Fibroblast of mammary gland (primary cell): ENCODE results near the gene GSTO1.

Experiments used
- DNase-seq: peaks from one replicate; pipeline ENCODE4 v3.0.0-alpha.2; 2010; ENCODE audit warnings: low read depth
- H3K4me3 ChIP-seq: 2 replicates; pipeline ENCODE4 v1.5.1; 2011; ENCODE audit warnings: low read depth, mild to moderate bottlenecking, low read length, moderate library complexity; ENCODE audit not compliant: control insufficient read depth
- CTCF ChIP-seq: conservative IDR thresholded peaks from 2 replicates; pipeline ENCODE4 v1.5.1; 2011; ENCODE audit warnings: low read depth, low read length, inconsistent platforms; ENCODE audit not compliant: control insufficient read depth, insufficient read depth

GSTO1 gene

DNA sequence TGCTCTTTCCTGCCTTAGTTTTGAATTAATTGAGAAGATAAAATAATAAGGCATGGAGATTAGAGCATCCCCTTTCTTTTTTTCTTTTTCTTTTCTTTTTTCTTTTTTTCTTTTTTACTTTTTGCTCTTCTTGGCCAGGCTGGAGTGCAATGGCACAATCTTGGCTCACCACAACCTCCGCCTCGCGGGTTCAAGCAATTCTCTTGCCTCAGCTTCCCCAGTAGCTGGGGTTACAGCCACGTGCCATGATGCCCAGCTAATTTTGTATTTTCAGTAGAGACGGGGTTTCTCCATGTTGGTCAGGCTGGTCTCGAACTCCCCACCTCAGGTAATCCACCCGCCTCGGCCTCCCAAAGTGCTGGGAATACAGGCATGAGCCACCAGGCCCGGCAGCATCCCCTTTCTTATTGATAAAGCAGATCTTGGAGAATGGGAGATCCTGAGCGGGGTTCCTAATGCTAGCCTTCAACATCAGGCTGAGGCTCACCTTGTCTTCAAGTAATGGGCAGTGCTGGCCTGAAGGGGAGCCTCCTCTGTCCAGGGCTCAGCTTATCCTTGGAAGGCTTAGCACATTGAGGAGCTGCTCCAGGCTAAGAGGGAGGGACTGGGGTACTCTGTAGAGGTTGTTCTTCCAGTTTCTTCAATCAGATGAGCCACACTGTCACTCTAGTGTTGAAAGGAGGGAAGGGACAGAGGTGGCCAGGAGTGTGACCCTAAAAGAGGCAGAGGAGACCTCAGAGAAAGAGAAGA lies 42.2 kb downstream of the GSTO1 start:
- TF ChIP-seq CTCF: no peak
- no peak overlapping the region for H3K4me3 ChIP-seq
- no peak for DNase-seq

- TF ChIP-seq CTCF: peak; percentile 56
- H3K4me3 ChIP-seq: no peak overlapping the region
- peak; percentile 77 for DNase-seq
Observed at GRCh38 chr10:104297697-104298660, 43.3 kb downstream of the GSTO1 start.

DNA sequence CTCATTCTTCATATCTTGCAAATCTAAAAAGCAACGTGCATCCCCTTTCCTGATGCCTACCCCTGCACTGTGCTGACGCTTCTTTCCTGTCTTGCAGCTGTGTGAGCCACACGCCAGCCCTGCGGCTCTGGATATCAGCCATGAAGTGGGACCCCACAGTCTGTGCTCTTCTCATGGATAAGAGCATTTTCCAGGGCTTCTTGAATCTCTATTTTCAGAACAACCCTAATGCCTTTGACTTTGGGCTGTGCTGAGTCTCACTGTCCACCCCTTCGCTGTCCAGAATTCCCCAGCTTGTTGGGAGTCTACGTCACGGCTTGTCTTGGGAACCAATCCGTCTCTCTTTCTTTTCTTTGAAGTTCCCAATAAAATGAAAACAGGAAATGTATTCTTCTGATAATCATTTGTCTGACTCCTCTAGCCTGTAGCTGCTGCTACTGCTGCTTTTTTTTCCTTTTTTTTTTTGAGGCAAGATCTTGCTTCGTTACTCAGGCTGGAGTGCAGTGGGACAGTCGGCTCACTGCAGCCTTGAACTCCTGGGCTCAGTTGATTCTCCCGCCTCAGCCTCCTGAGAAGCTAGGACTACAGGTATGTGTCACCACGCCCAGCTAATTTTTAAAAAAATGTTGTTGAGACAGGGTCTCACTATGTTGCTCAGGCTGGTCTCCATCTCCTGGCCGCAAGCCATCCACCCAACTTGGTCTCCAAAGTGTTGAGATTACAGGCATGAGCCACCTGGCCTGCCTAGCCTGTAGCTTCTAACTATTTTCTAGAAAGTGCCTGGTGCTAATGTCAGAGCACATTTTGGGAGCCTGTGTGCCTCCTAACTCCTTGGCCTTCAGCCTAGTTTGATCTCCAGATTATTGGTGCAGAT lies 44.6 kb downstream of the GSTO1 start:
- peak; percentile 86 for DNase-seq
- no peak overlapping the region for H3K4me3 ChIP-seq

GRCh38 chr10:104300002-104300735 lies 45.5 kb downstream of the GSTO1 start:
- DNase-seq: peak; percentile 100
- no peak for TF ChIP-seq CTCF
- H3K4me3 ChIP-seq: peak overlapping the region; percentile 20

More for the DNA sequence above, 44.6 kb downstream of the GSTO1 start:
- no peak for TF ChIP-seq CTCF

DNA sequence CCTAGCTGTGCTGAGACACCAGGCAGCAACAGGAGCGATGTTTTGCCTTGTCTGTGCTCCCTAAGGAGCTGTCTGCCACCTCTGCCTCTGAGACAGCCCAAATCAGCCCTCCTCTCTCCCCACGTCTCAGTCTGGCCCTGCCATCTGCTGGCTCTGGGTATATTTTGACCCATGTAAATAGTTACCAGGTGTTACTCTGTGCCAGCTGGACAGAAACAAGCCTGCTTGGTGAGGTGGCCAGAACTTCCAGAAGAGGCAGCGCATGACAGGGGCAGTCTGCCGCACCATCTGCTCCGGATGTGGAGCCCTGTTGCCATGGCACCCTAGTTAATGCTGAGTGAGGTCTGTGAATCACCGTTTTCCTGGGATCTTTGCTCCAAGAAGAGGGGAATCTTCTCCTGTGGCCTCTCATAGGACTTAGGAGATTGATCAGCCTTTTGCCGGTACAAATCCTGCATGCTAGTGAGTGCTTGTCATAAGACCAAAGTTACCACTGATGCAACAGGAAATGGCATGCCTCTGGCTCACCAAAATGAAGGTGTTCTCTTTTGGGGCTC lies 46.1 kb downstream of the GSTO1 start:
- peak; percentile 100 for DNase-seq
- peak overlapping the region; percentile 20 for H3K4me3 ChIP-seq
- no peak for TF ChIP-seq CTCF
